ENCODE measurements around the gene PHLPP1.

DNA sequence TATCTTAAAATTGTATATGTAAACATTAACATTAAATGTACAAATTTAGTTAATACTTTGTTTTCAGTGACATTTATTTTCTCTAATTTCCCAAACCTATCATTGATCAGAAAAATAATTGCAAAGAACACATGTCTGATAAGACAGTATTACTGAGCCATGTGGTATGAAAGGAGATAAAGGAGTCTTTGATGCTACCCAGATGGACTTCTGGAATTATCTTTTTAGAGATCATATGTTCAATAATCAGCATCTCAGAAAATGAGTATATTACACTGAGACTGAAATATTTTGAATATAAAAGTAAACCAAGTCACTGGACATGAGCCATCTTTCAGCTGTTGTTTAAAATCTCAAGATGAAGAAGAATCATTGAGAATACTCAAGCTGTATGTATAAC, 153.3 kb downstream of the PHLPP1 start:
- TF ChIP-seq POLR2A (IDR thresholded peaks at IDR 0.05; ENCODE audit: low read length) (no peak), GATA1 (IDR thresholded peaks at IDR 0.05; ENCODE audit: low read depth, low read length) (no peak)
